HK-2 (cell line): ENCODE measurements around the gene EVC.
"Not testable (repeated sequence)": the region's sequence is repeated elsewhere in the genome, so short reads cannot be mapped to it uniquely, and the experiment has no call there.

Experiments
- DNase-seq: peaks from one replicate; pipeline ENCODE4 v3.0.0-alpha.2; 2018; ENCODE audit not compliant: unreplicated experiment

The EVC gene

GRCh38 chr4:5812506-5813229, 101.7 kb downstream of the EVC start:
- DNase-seq: peak; percentile 33

- no peak for DNase-seq
These were observed 102.9 kb downstream of the EVC start for GRCh38 chr4:5813882-5814255.

- no peak for DNase-seq
These were observed 103.4 kb downstream of the EVC start for GRCh38 chr4:5814421-5814820.

GRCh38 chr4:5815641-5816040, 104.6 kb downstream of the EVC start:
- DNase-seq: no peak

GRCh38 chr4:5816101-5816500, 105.1 kb downstream of the EVC start:
- DNase-seq: no peak

- no peak for DNase-seq
These were observed 105.9 kb downstream of the EVC start for GRCh38 chr4:5816851-5817375.

- no peak for DNase-seq
These were observed 110.8 kb downstream of the EVC start for GRCh38 chr4:5821665-5822358.

- no peak for DNase-seq
These were observed 111.6 kb downstream of the EVC start for GRCh38 chr4:5822619-5823018.

GRCh38 chr4:5823542-5824211, 112.7 kb downstream of the EVC start:
- no peak for DNase-seq

- no peak for DNase-seq
These were observed 113.2 kb downstream of the EVC start for GRCh38 chr4:5824227-5824626.

GRCh38 chr4:5824635-5825034, 113.6 kb downstream of the EVC start:
- DNase-seq: no peak

- DNase-seq: no peak
These were observed 114.5 kb downstream of the EVC start for GRCh38 chr4:5825321-5826041.

- DNase-seq: no peak
These were observed 115.6 kb downstream of the EVC start for GRCh38 chr4:5826437-5827107.

- no peak for DNase-seq
These were observed 116.4 kb downstream of the EVC start for GRCh38 chr4:5827108-5828004.

GRCh38 chr4:5828005-5828391, 117.0 kb downstream of the EVC start:
- DNase-seq: no peak

- no peak for DNase-seq
These were observed 125.9 kb downstream of the EVC start for GRCh38 chr4:5836943-5837342.

- DNase-seq: not testable (repeated sequence)
These were observed 126.5 kb downstream of the EVC start for GRCh38 chr4:5837483-5837882.

- DNase-seq: no peak
These were observed 128.3 kb downstream of the EVC start for GRCh38 chr4:5839332-5839731.

GRCh38 chr4:5839751-5840674, 129.0 kb downstream of the EVC start:
- no peak for DNase-seq
